Tibial nerve (tissue), 4 donors: ENCODE measurements around the gene AKNA. TPM values are rescaled to one million over a fixed set of nuclear protein-coding genes. Genes with fewer than 3 reads are reported as not detected.
A peak's percentile ranks its signal among the peaks of the same experiment; 100 is the strongest.

Experiments used
- DNase-seq, 2 donors: peaks; one replicate each; pipeline ENCODE4 v3.0.0-alpha.2; 2019; ENCODE audit warnings: low spot score in 2 of 2
- H3K27ac ChIP-seq, 4 donors: fragments of 200-600 bp; sonication (generic) in 3 of 4; one replicate each; pipeline ENCODE4 v1.5.1; 2017 to 2019; ENCODE audit warnings: mild to moderate bottlenecking in 1 of 4
- H3K27me3 ChIP-seq, 2 donors: fragments of 200-600 bp; sonication (generic) in 1 of 2; one replicate each; pipeline versions ENCODE4 v1.5.1 to v1.6.0; 2017 to 2019
- H3K36me3 ChIP-seq, 3 donors: fragments of 200-600 bp; sonication (generic); one replicate each; pipeline ENCODE4 v1.5.1; 2018 to 2019
- H3K4me1 ChIP-seq, 4 donors: fragments of 200-600 bp; sonication (generic) in 3 of 4; one replicate each; pipeline ENCODE4 v1.5.1; 2017 to 2019
- H3K4me3 ChIP-seq, 4 donors: fragments of 200-600 bp; sonication (generic) in 3 of 4; one replicate each; pipeline ENCODE4 v1.5.1; 2017 to 2019; ENCODE audit warnings: mild to moderate bottlenecking in 1 of 4, moderate library complexity in 1 of 4
- H3K9me3 ChIP-seq, 4 donors: fragments of 200-600 bp; sonication (generic) in 3 of 4; one replicate each; pipeline ENCODE4 v1.5.1; 2017 to 2019
- EP300 ChIP-seq, 2 donors: sonication (generic); formaldehyde crosslinking; IDR thresholded peaks; one replicate each; pipeline ENCODE4 v1.6.1; 2017; ENCODE audit warnings: antibody characterized with exemption in 2 of 2, mild to moderate bottlenecking in 1 of 2
- POLR2A ChIP-seq, 2 donors: fragments of 450-650 bp; IDR thresholded peaks; one replicate each; pipeline ENCODE4 v1.6.1; 2017; ENCODE audit warnings: antibody characterized with exemption in 2 of 2, mild to moderate bottlenecking in 2 of 2, moderate library complexity in 2 of 2
- WGBS, 2 donors: methylation state at CpG; one replicate each; pipeline ENCODE4 v1.1.5; 2018; 5-methylcytosine and 5-hydroxymethylcytosine counted together
- total RNA-seq, 4 donors: library from RNA; depleted of rRNA; stranded (reverse); fragments of >200 nt; gene quantifications; one replicate each; pipeline ENCODE4 v1.1.0, GENCODE V29; 2016
- TF ChIP-seq, protein P1 (sequence below), 5 experiments: fragments of 200-600 bp in 3 of 5; fragments of 450-650 bp in 2 of 5; sonication (generic) in 3 of 5; IDR thresholded peaks; one replicate each; pipeline ENCODE4 v1.5.1; 2016 to 2019; ENCODE audit warnings: antibody characterized with exemption in 5 of 5, mild to moderate bottlenecking in 3 of 5, moderate library complexity in 2 of 5

AKNA gene
- total RNA-seq, 4 donors from 2014 or later: 23.6 to 42.2 (median 36.6) TPM

- no peak for DNase-seq
- TF ChIP-seq, protein P1, sequence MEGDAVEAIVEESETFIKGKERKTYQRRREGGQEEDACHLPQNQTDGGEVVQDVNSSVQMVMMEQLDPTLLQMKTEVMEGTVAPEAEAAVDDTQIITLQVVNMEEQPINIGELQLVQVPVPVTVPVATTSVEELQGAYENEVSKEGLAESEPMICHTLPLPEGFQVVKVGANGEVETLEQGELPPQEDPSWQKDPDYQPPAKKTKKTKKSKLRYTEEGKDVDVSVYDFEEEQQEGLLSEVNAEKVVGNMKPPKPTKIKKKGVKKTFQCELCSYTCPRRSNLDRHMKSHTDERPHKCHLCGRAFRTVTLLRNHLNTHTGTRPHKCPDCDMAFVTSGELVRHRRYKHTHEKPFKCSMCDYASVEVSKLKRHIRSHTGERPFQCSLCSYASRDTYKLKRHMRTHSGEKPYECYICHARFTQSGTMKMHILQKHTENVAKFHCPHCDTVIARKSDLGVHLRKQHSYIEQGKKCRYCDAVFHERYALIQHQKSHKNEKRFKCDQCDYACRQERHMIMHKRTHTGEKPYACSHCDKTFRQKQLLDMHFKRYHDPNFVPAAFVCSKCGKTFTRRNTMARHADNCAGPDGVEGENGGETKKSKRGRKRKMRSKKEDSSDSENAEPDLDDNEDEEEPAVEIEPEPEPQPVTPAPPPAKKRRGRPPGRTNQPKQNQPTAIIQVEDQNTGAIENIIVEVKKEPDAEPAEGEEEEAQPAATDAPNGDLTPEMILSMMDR (IDR thresholded peaks at IDR 0.05): no peak
- TF ChIP-seq EP300 (IDR thresholded peaks at IDR 0.05): no peak
- no peak for TF ChIP-seq POLR2A (IDR thresholded peaks at IDR 0.05)
- peaks cover 0 to 48% (median 12%) of the 10 kb centered on the region in 4 donors for H3K4me1 ChIP-seq
- H3K27me3 ChIP-seq: no peaks in the 10 kb centered on the region
- 39% methylated on average over 2 of the region's 2 CpGs for WGBS, 2 donors
- H3K4me3 ChIP-seq: no peak overlapping the region
- peak overlapping the region in 3 of 4 donors; percentile 48 to 74 (median 67) for H3K27ac ChIP-seq
- H3K9me3 ChIP-seq: no peaks in the 10 kb centered on the region
- H3K36me3 ChIP-seq: peaks cover 0 to 98% (median 30%) of the 10 kb centered on the region in 3 donors
Observed at GRCh38 chr9:114363424-114363823, 24.4 kb downstream of the AKNA start.

DNA sequence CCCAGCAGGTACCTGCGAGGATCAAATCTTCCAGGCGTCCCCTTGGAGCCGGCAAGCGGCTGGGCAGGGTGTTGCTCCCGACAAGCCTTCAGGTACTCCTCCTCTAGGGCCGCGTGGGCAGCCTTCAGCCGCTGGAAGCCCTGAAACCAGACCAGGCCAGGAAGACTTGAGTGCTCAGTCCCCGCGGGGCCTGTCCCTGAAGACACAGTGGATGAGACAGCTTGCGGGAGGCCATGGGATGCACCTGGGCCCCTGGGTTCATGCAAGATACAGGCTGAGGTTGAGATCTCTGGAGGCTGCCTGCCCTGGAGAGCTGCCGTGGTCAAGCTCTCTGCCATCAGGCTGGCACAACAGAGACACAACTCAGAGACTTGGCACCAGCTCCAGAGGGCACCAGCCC is 25.4 kb downstream of the AKNA start:
- peak overlapping the region in 2 of 4 donors; percentile 67 to 74 for H3K27ac ChIP-seq
- no peak overlapping the region for H3K4me3 ChIP-seq
- peaks cover 0 to 98% (median 39%) of the 10 kb centered on the region in 3 donors for H3K36me3 ChIP-seq
- TF ChIP-seq POLR2A (IDR thresholded peaks at IDR 0.05): no peak
- TF ChIP-seq, protein P1 (IDR thresholded peaks at IDR 0.05): no peak
- TF ChIP-seq EP300 (IDR thresholded peaks at IDR 0.05): no peak
- no peak for DNase-seq
- H3K4me1 ChIP-seq: peaks cover 0 to 38% (median 10%) of the 10 kb centered on the region in 4 donors
- H3K9me3 ChIP-seq: no peaks in the 10 kb centered on the region
- whole genome bisulfite sequencing, 2 donors: 86 to 94% methylated on average over 12 of the region's 12 CpGs
- H3K27me3 ChIP-seq: no peaks in the 10 kb centered on the region

- no peak for TF ChIP-seq EP300 (IDR thresholded peaks at IDR 0.05)
- TF ChIP-seq POLR2A (IDR thresholded peaks at IDR 0.05): no peak
- TF ChIP-seq, protein P1 (IDR thresholded peaks at IDR 0.05): no peak
- peaks cover 0 to 34% (median 8%) of the 10 kb centered on the region in 4 donors for H3K4me1 ChIP-seq
- H3K9me3 ChIP-seq: no peaks in the 10 kb centered on the region
- DNase-seq: no peak
- H3K4me3 ChIP-seq: no peak overlapping the region
- 85 to 91% methylated on average over 7 of the region's 7 CpGs for WGBS, 2 donors
- no peaks in the 10 kb centered on the region for H3K27me3 ChIP-seq
- peaks cover 0 to 98% (median 46%) of the 10 kb centered on the region in 3 donors for H3K36me3 ChIP-seq
- H3K27ac ChIP-seq: peak overlapping the region in 1 of 4 donors; percentile 47
Observed at GRCh38 chr9:114361542-114361941, 26.2 kb downstream of the AKNA start.

DNA sequence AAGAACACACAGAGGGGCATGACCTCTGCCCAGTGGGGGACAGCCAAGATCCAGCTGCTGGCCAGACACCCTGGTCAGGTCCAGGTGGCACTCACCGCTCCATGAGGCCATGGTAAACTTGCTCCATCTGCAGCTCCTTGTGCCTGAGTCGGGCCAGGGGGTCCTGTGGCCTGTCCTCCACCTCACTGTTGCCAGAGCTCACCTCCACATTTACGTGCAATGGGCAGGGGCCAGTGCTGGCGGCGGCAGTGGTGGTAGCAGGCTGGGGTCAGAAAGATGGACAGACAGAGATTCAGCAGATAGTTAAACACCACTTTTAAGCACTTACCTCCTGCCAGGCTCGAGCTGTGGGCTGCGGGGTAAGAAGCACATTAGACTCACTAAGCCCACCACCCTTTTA is 28.0 kb downstream of the AKNA start:
- DNase-seq: no peak
- no peak overlapping the region for H3K27ac ChIP-seq
- H3K36me3 ChIP-seq: peaks cover 0 to 100% (median 55%) of the 10 kb centered on the region in 3 donors
- WGBS, 2 donors: 87 to 97% methylated on average over 6 to 7 of the region's 7 CpGs
- TF ChIP-seq, protein P1 (IDR thresholded peaks at IDR 0.05): no peak
- TF ChIP-seq EP300 (IDR thresholded peaks at IDR 0.05) (no peak), POLR2A (IDR thresholded peaks at IDR 0.05) (no peak)
- no peak overlapping the region for H3K4me3 ChIP-seq
- no peaks in the 10 kb centered on the region for H3K27me3 ChIP-seq
- H3K4me1 ChIP-seq: peaks cover 0 to 18% (median 6%) of the 10 kb centered on the region in 4 donors
- no peaks in the 10 kb centered on the region for H3K9me3 ChIP-seq

DNA sequence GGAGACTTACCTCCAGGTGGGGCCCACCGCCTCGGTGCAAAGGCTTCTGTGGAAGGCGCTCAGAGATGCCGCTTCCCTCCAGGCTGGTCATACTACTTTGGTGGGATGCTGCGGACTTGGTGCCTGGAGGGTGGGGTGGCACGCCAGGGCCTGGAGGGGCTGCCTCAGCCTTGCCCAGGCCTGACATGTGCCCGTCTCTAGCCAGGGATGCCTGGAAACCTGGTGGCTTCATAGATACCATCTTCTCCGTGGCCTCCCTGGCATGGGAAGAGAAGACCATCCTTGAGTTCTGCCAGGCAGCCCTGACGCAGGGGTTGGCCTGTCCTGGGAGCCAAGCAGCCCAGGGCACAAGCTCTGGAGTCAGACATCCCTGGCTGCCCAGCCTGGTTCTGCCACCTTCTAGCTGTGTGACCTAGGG is 29.9 kb downstream of the AKNA start:
- no peak for DNase-seq
- 87 to 97% methylated on average over 9 of the region's 9 CpGs for WGBS, 2 donors
- TF ChIP-seq EP300 (IDR thresholded peaks at IDR 0.05) (no peak), POLR2A (IDR thresholded peaks at IDR 0.05) (no peak)
- TF ChIP-seq, protein P1 (IDR thresholded peaks at IDR 0.05): no peak
- H3K36me3 ChIP-seq: peaks cover 0 to 96% (median 49%) of the 10 kb centered on the region in 3 donors
- no peak overlapping the region for H3K27ac ChIP-seq
- no peaks in the 10 kb centered on the region for H3K27me3 ChIP-seq
- H3K4me1 ChIP-seq: no peaks in the 10 kb centered on the region
- H3K9me3 ChIP-seq: no peaks in the 10 kb centered on the region
- no peak overlapping the region for H3K4me3 ChIP-seq
